Measurements from ENCODE around the gene HMGN4.

The HMGN4 gene

GRCh38 chr6:26576929-26577719, 39.0 kb downstream of the HMGN4 start:
- H2BK5ac ChIP-seq (ENCODE audit: low read length): no peak overlapping the region
- no peak overlapping the region for H2BK15ac ChIP-seq (ENCODE audit: low read length)
- H3K4me3 ChIP-seq (ENCODE audit: low read length in 2 of 2): peak overlapping the region; percentile 29 to 74
- no peak overlapping the region for H4K8ac ChIP-seq (ENCODE audit: low read depth, low read length)
- no peak overlapping the region for H2BK120ac ChIP-seq (ENCODE audit: low read depth, low read length)
- no peaks in the 10 kb centered on the region for H3K36me3 ChIP-seq (replicated peaks in 1 of 2; ENCODE audit: control insufficient read depth in 2 of 2, insufficient read depth in 2 of 2, low read length in 2 of 2)
- no peak overlapping the region for H3K23ac ChIP-seq (ENCODE audit: low read depth, low read length, poor library complexity)
- H3K9ac ChIP-seq (ENCODE audit: low read depth, low read length, poor library complexity): no peak overlapping the region
- peak; percentile 63 for DNase-seq (ENCODE audit: low spot score)
- H3K4ac ChIP-seq (ENCODE audit: low read length): no peak overlapping the region
- WGBS, 2 donors (ENCODE audit: extremely low coverage in 2 of 2, insufficient read length in 2 of 2, insufficient replicate concordance in 1 of 2): no CpG with 5 or more reads among the region's 31 CpGs
- no peak overlapping the region for H4K91ac ChIP-seq (ENCODE audit: low read depth, low read length, poor library complexity)
- H2BK12ac ChIP-seq (ENCODE audit: low read length): no peak overlapping the region
- H2AK5ac ChIP-seq (ENCODE audit: low read depth, low read length): no peak overlapping the region
- peaks cover 0 to 31% (median 4%) of the 10 kb centered on the region in 3 experiments for H3K27me3 ChIP-seq (ENCODE audit: control insufficient read depth in 3 of 3, insufficient read depth in 3 of 3, low read depth in 1 of 3, low read length in 3 of 3)
- H2AFZ ChIP-seq (ENCODE audit: low read length): peak overlapping the region; percentile 69
- H3K14ac ChIP-seq (ENCODE audit: low read length): no peak overlapping the region
- no peaks in the 10 kb centered on the region for H3K4me1 ChIP-seq (ENCODE audit: control insufficient read depth in 2 of 2, insufficient read depth in 1 of 2, low read depth in 1 of 2, low read length in 2 of 2)
- H3K4me2 ChIP-seq (ENCODE audit: insufficient read depth, low read length, poor library complexity, severe bottlenecking): peak overlapping the region; percentile 72
- H3K18ac ChIP-seq (ENCODE audit: low read length): no peak overlapping the region
- H3K27ac ChIP-seq (replicated peaks; ENCODE audit: low read length): no peak overlapping the region
- H3K79me1 ChIP-seq (ENCODE audit: low read depth, low read length): no peaks in the 10 kb centered on the region
- H3K9me3 ChIP-seq (replicated peaks in 1 of 2; ENCODE audit: control insufficient read depth in 2 of 2, insufficient read depth in 1 of 2, low read depth in 1 of 2, low read length in 2 of 2): peaks cover 0 to 9% of the 10 kb centered on the region in 2 donors

GRCh38 chr6:26577720-26578072, 39.5 kb downstream of the HMGN4 start:
- no peak overlapping the region for H2BK5ac ChIP-seq (ENCODE audit: low read length)
- H4K91ac ChIP-seq (ENCODE audit: low read depth, low read length, poor library complexity): no peak overlapping the region
- H2AK5ac ChIP-seq (ENCODE audit: low read depth, low read length): no peak overlapping the region
- peaks cover 0 to 31% (median 4%) of the 10 kb centered on the region in 3 experiments for H3K27me3 ChIP-seq (ENCODE audit: control insufficient read depth in 3 of 3, insufficient read depth in 3 of 3, low read depth in 1 of 3, low read length in 3 of 3)
- peaks cover 0 to 9% of the 10 kb centered on the region in 2 donors for H3K9me3 ChIP-seq (replicated peaks in 1 of 2; ENCODE audit: control insufficient read depth in 2 of 2, insufficient read depth in 1 of 2, low read depth in 1 of 2, low read length in 2 of 2)
- peak overlapping the region; percentile 72 for H3K4me2 ChIP-seq (ENCODE audit: insufficient read depth, low read length, poor library complexity, severe bottlenecking)
- H3K4me1 ChIP-seq (ENCODE audit: control insufficient read depth in 2 of 2, insufficient read depth in 1 of 2, low read depth in 1 of 2, low read length in 2 of 2): no peaks in the 10 kb centered on the region
- no peak overlapping the region for H3K9ac ChIP-seq (ENCODE audit: low read depth, low read length, poor library complexity)
- no peaks in the 10 kb centered on the region for H3K36me3 ChIP-seq (replicated peaks in 1 of 2; ENCODE audit: control insufficient read depth in 2 of 2, insufficient read depth in 2 of 2, low read length in 2 of 2)
- H3K4me3 ChIP-seq (ENCODE audit: low read length in 2 of 2): peak overlapping the region; percentile 29 to 74
- no peak overlapping the region for H4K8ac ChIP-seq (ENCODE audit: low read depth, low read length)
- peak overlapping the region; percentile 69 for H2AFZ ChIP-seq (ENCODE audit: low read length)
- H3K79me1 ChIP-seq (ENCODE audit: low read depth, low read length): no peaks in the 10 kb centered on the region
- no peak for DNase-seq (ENCODE audit: low spot score)
- H3K18ac ChIP-seq (ENCODE audit: low read length): no peak overlapping the region
- no peak overlapping the region for H2BK15ac ChIP-seq (ENCODE audit: low read length)
- WGBS, 2 donors (ENCODE audit: extremely low coverage in 2 of 2, insufficient read length in 2 of 2, insufficient replicate concordance in 1 of 2): no CpG with 5 or more reads among the region's 17 CpGs
- H3K23ac ChIP-seq (ENCODE audit: low read depth, low read length, poor library complexity): no peak overlapping the region
- no peak overlapping the region for H3K4ac ChIP-seq (ENCODE audit: low read length)
- H2BK120ac ChIP-seq (ENCODE audit: low read depth, low read length): no peak overlapping the region
- H3K27ac ChIP-seq (replicated peaks; ENCODE audit: low read length): no peak overlapping the region
- H3K14ac ChIP-seq (ENCODE audit: low read length): no peak overlapping the region
- no peak overlapping the region for H2BK12ac ChIP-seq (ENCODE audit: low read length)

- Histone ChIP-seq H2BK5ac (ENCODE audit: low read length) (no peak overlapping the region), H3K14ac (ENCODE audit: low read length) (no peak overlapping the region), H4K91ac (ENCODE audit: low read depth, low read length, poor library complexity) (no peak overlapping the region), H3K4me3 (ENCODE audit: low read length in 2 of 2) (no peak overlapping the region), H3K9me3 (replicated peaks in 1 of 2; ENCODE audit: control insufficient read depth in 2 of 2, insufficient read depth in 1 of 2, low read depth in 1 of 2, low read length in 2 of 2) (peaks cover 0 to 9% of the 10 kb centered on the region in 2 donors), H3K4ac (ENCODE audit: low read length) (no peak overlapping the region), H2AK5ac (ENCODE audit: low read depth, low read length) (no peak overlapping the region), H3K18ac (ENCODE audit: low read length) (no peak overlapping the region), H3K79me1 (ENCODE audit: low read depth, low read length) (no peaks in the 10 kb centered on the region), H3K9ac (ENCODE audit: low read depth, low read length, poor library complexity) (no peak overlapping the region), H3K23ac (ENCODE audit: low read depth, low read length, poor library complexity) (no peak overlapping the region), H4K8ac (ENCODE audit: low read depth, low read length) (no peak overlapping the region), H2BK120ac (ENCODE audit: low read depth, low read length) (no peak overlapping the region), H3K4me1 (ENCODE audit: control insufficient read depth in 2 of 2, insufficient read depth in 1 of 2, low read depth in 1 of 2, low read length in 2 of 2) (no peaks in the 10 kb centered on the region), H3K36me3 (replicated peaks in 1 of 2; ENCODE audit: control insufficient read depth in 2 of 2, insufficient read depth in 2 of 2, low read length in 2 of 2) (no peaks in the 10 kb centered on the region), H2AFZ (ENCODE audit: low read length) (no peak overlapping the region), H3K27ac (replicated peaks; ENCODE audit: low read length) (no peak overlapping the region), H3K27me3 (ENCODE audit: control insufficient read depth in 3 of 3, insufficient read depth in 3 of 3, low read depth in 1 of 3, low read length in 3 of 3) (peaks cover 0 to 31% (median 4%) of the 10 kb centered on the region in 3 experiments), H3K4me2 (ENCODE audit: insufficient read depth, low read length, poor library complexity, severe bottlenecking) (no peak overlapping the region), H2BK12ac (ENCODE audit: low read length) (no peak overlapping the region), H2BK15ac (ENCODE audit: low read length) (no peak overlapping the region)
- WGBS, 2 donors (ENCODE audit: extremely low coverage in 2 of 2, insufficient read length in 2 of 2, insufficient replicate concordance in 1 of 2): no CpG with 5 or more reads among the region's 6 CpGs
- no peak for DNase-seq (ENCODE audit: low spot score)
Observed at GRCh38 chr6:26578279-26578678, 40.1 kb downstream of the HMGN4 start.

GRCh38 chr6:26578741-26579140, 40.6 kb downstream of the HMGN4 start:
- no CpG with 5 or more reads among the region's 1 CpG for WGBS, 2 donors (ENCODE audit: extremely low coverage in 2 of 2, insufficient read length in 2 of 2, insufficient replicate concordance in 1 of 2)
- DNase-seq (ENCODE audit: low spot score): no peak
- H3K27me3 ChIP-seq (ENCODE audit: control insufficient read depth in 3 of 3, insufficient read depth in 3 of 3, low read depth in 1 of 3, low read length in 3 of 3): peaks cover 0 to 31% (median 4%) of the 10 kb centered on the region in 3 experiments

More at GRCh38 chr6:26578741-26579140, 40.6 kb downstream of the HMGN4 start:
- no peak overlapping the region for H3K4me2 ChIP-seq (ENCODE audit: insufficient read depth, low read length, poor library complexity, severe bottlenecking)
- H3K4me3 ChIP-seq (ENCODE audit: low read length in 2 of 2): no peak overlapping the region
- no peak overlapping the region for H3K27ac ChIP-seq (replicated peaks; ENCODE audit: low read length)
- no peak overlapping the region for H2BK12ac ChIP-seq (ENCODE audit: low read length)
- no peak overlapping the region for H3K4ac ChIP-seq (ENCODE audit: low read length)
- H3K9ac ChIP-seq (ENCODE audit: low read depth, low read length, poor library complexity): no peak overlapping the region
- peaks cover 0 to 9% of the 10 kb centered on the region in 2 donors for H3K9me3 ChIP-seq (replicated peaks in 1 of 2; ENCODE audit: control insufficient read depth in 2 of 2, insufficient read depth in 1 of 2, low read depth in 1 of 2, low read length in 2 of 2)
- H2AK5ac ChIP-seq (ENCODE audit: low read depth, low read length): no peak overlapping the region
- no peak overlapping the region for H2BK15ac ChIP-seq (ENCODE audit: low read length)
- no peak overlapping the region for H3K18ac ChIP-seq (ENCODE audit: low read length)
- H4K91ac ChIP-seq (ENCODE audit: low read depth, low read length, poor library complexity): no peak overlapping the region
- no peaks in the 10 kb centered on the region for H3K79me1 ChIP-seq (ENCODE audit: low read depth, low read length)
- no peak overlapping the region for H3K23ac ChIP-seq (ENCODE audit: low read depth, low read length, poor library complexity)
- H2BK5ac ChIP-seq (ENCODE audit: low read length): no peak overlapping the region
- H2AFZ ChIP-seq (ENCODE audit: low read length): no peak overlapping the region
- H2BK120ac ChIP-seq (ENCODE audit: low read depth, low read length): no peak overlapping the region
- no peak overlapping the region for H3K14ac ChIP-seq (ENCODE audit: low read length)
- H3K4me1 ChIP-seq (ENCODE audit: control insufficient read depth in 2 of 2, insufficient read depth in 1 of 2, low read depth in 1 of 2, low read length in 2 of 2): no peaks in the 10 kb centered on the region
- no peak overlapping the region for H4K8ac ChIP-seq (ENCODE audit: low read depth, low read length)
- no peaks in the 10 kb centered on the region for H3K36me3 ChIP-seq (replicated peaks in 1 of 2; ENCODE audit: control insufficient read depth in 2 of 2, insufficient read depth in 2 of 2, low read length in 2 of 2)

Measured in neuronal stem cell (in vitro differentiated cells).